AML-193 (cell line): ENCODE data around the gene SPATA2L.

Experiments
- DNase-seq, 2 experiments: peaks; one replicate each; lab custom pipeline; 2025; lab: John Stamatoyannopoulos, UW

SPATA2L gene

GRCh38 chr16:89729293-89729692, 27.8 kb upstream of the SPATA2L start:
- no peak for DNase-seq

DNA sequence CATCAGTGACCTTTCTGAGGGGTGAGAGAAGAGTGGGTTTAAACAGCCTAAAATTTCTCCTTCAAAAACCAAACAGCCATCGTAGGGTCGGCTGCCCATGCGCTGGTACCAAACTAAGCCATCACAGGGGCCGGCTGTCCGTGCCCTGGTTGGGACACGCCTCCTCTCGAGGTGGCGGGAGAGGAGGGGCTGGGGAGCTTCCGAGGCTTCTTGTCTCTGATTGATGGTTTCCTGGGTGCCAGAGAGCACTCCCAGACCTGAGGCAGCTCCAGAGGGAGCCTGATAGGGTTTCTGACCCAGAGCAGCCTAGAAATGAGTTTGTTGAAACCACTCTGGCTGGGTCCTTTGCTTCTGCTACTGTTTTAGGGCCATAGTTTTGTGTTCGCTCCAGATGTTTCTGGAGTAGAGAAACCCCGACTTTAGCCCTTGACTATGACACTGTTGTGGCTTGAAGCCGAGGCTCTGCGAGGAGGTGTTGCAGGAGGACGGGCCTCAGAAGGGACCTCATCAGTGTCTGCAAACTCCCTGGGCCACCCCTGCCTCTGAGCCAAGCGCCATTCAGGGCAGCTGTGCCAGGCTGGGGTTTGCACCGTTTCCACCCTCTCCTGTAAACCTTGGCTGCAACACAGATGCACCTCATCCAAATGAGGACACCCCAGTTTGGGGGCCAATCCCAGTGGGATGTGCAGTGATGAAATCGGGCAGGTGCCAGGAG, 26.1 kb upstream of the SPATA2L start:
- DNase-seq: no peak

GRCh38 chr16:89723279-89724250, 22.1 kb upstream of the SPATA2L start:
- no peak for DNase-seq

GRCh38 chr16:89722392-89723278, 21.1 kb upstream of the SPATA2L start:
- peak; percentile 64 to 65 for DNase-seq

DNA sequence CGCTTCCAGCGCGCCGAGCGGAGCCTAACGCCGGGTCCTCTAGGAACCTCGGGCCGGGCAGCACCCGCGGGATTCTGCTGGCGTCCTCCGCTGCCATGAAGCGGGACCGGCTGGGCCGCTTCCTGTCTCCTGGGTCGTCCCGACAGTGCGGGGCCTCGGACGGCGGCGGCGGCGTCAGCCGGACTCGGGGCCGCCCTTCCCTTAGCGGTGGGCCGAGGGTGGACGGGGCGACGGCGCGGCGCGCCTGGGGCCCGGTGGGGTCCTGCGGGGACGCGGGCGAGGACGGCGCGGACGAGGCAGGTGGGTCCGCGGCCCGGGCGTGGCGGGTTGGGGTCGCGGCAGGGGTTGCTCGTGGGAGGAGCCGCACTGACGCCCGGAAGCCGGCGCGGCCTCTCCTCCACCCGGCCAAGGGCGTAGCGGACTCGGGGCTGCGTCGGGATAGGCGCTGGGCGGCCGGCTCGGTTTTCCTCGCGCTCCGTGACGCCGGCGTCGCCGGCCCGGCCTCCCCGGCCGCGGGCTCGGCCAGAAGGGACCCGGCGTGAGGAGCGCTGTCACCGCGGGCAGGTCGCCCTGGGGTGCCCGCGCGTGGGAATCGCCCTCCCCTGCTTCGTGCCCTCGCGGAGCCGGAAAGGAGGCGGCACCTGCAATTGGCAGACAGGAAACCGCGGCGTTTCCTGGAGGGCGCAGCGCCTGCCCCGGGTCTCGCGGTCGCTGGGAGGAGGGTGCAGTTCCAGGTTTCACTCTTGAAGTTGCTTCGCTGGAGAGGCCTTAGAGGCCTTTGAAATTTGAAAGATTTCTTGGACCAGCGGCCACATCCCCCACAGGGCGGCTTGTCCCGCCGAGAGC, 20.3 kb upstream of the SPATA2L start:
- DNase-seq: peak; percentile 62 to 77

DNA sequence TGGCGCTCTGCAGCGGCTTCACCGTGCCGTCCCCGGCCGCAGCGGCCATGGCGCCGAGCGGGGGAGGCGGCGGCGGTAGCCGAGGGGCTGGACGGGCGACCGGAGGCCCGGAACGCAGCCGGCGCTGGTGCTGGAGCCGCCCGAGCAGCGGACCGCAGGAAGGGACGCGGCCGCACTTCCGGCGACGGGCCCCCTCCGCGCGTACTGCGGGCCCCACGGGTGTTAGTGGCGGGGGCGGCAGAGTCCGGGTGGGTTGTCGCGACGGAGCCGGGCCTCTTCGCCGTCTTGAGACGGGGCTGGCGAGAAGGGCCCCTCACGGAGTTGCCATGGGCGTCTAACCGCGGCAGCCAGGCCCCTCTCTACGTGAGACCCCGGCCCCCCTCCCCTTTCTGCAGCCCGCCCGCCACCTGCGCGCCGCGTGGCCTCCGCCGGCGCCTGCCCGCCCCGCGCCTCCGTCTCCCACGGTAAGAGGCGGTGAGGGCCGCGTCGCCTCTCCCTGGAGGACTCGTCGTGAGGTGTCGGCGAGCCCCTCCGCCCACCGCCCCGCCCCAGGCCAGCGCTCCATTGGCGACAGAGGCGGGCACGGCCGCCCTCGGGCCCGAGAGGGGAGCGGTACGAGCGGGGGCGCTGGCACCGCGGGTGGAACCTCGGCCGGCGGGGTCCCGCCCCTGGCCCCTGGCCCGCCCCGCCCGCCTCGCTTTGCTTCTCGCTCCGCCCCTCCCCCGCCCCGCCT, 19.5 kb upstream of the SPATA2L start, which contains the start of the genes VPS9D1 and ZNF276:
TSS of gene VPS9D1 (minus strand) at position 86 of the 733 bp plus-strand sequence. CDS start at position 49, 37 bp downstream.
TSS of gene ZNF276 (plus strand) at position 725 of the 733 bp plus-strand sequence. CDS start 104 bp downstream, outside the sequence.
- peak; percentile 31 to 45 for DNase-seq

DNA sequence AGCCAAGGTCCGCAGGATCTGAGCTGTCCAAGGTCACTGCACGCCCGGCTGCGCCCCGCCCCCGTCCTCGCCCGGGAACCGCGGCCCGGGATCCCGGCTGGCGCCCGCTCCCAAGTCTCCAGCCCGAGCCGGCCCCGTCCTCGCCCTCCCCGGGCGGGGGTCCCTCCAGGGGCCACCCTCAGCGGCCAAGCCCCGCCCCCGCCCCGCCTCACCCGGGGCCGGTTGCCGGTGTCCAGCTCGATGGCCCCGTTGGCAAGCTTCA, 19.0 kb upstream of the SPATA2L start:
- no peak for DNase-seq

GRCh38 chr16:89717688-89718505, 16.4 kb upstream of the SPATA2L start:
- no peak for DNase-seq

DNA sequence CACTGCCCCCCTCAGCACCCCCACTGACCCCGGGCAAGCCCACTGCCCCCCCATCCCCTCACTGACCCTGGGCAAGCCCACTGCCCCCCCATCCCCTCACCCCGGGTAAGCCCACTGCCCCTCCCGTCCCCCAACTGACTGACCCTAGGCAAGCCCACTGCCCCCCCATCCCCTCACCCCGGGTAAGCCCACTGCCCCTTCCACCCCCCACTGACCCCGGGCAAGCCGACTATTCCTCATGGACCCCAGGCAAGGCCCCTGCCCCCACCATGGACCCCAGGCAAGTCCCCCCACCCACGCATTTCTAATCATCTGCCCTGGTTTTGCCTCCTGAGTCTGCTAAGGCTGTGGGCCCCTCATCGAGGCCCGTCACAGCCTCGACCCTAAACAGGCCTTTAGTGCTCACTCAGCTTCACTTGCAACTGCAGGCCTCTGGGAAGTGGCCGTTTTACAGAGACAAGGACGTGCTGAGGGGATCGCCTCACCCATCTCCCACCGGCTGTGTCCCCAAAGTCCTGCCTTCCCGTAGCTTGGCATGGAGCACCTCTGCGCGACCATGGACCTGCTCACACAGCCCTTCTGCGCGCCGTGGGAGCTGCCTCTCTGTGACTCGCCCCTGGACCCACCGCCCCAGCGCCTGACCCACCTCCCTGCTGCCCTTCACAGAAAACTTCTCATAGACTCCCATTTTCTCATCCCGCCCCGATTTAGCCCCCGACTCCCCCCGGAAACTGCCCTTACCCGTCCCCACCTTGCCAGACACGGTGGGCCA, 15.6 kb upstream of the SPATA2L start:
- no peak for DNase-seq

DNA sequence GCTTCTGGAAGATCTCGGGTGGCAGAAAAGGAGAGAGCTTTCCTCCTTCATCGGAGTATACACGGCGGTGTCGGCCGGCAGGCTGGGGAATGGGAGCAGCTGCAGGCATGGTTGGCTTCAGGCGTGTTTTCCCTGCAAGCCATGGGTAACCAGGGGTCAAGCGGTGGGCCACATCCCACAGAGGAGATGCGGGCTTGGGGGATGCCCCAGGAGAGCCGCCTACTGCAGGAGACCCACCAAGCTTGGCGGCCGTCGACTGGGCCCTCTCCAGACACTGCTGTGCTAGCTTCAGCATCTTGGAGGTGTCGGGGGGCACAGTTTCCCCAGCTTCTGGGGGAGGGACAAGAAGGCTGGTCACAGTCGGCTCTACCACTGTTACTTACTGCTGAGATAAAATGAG, 15.0 kb upstream of the SPATA2L start:
- DNase-seq: no peak

GRCh38 chr16:89712274-89712781, 10.8 kb upstream of the SPATA2L start:
- no peak for DNase-seq

GRCh38 chr16:89711601-89712273, 10.2 kb upstream of the SPATA2L start:
- DNase-seq: peak; percentile 21 to 30

- DNase-seq: no peak
Measured at GRCh38 chr16:89710709-89711564, 9.4 kb upstream of the SPATA2L start.

- DNase-seq: no peak
Measured at GRCh38 chr16:89709716-89710432, 8.4 kb upstream of the SPATA2L start.

DNA sequence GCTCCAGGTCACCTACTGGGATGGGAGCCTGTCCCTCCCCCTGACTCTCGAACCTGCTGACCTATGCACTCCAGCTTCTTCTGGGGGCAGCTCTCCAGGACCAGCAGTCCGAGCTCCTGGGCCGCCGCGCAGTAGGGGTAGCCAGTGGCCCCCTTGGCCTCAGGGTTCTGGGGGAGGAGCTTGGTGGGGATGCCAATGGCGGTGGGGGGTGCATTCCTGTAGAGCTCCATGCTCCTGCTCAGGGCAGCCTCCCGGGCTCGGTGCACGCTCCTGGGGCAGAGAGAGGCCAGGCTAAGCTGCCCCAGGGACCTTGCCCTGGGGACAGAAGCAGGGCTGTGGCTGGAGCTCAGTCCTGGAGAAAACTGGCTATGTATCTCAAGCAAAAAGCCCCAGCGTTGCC, 7.7 kb upstream of the SPATA2L start:
- no peak for DNase-seq

- no peak for DNase-seq
Measured at GRCh38 chr16:89708481-89708931, 7.0 kb upstream of the SPATA2L start.
